Stimulated activated CD8-positive, alpha-beta memory T cell treated with anti-CD3 and anti-CD28 coated beads, Interleukin-7, amount 100 ng/mL, for 24 hours (primary cell): Measurements from ENCODE around the gene LRRFIP1.
"Not testable (repeated sequence)": the region's sequence is repeated elsewhere in the genome, so short reads cannot be mapped to it uniquely, and the experiment has no call there.

Source experiments
- DNase-seq: peaks from one replicate; pipeline ENCODE4 v3.0.0-alpha.2; 2020; ENCODE audit warnings: low read depth

The LRRFIP1 gene

DNA sequence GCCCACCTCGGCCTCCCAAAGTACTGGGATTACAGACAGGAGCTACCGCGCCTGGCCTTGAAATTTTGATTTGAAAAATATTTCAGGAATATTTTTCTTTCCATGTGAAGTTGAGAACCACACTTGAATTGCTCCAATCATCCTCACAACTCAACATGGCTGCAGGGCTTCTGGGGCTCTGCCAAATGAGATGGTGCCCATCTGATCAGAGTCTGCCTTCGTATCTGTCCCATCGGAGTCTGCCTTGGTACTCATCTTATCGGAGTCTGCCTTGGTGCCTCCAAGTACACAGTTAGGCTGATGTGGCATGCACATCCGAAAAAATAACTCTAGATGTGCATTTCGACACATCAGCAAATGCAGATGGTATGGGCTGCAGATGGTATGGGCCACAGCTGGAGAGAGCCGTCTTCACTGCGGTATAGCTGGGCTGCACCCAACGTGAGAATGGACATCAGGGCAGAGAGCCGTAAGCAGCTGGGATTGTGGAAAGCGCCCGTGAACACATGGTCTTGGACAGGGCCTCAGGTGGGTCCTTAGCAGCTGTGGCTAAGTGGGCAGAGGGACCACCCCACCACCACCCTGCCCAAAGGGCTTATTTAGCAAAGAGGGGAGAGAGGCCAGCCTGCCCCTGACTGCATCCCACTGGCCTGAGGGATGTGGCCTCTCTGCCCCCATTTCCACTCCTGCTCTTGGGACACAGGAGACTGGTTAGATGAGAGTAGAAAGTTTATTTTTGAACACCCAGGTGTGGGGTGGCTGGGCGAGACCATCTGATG, 119.1 kb downstream of the LRRFIP1 start:
- DNase-seq: no peak

DNA sequence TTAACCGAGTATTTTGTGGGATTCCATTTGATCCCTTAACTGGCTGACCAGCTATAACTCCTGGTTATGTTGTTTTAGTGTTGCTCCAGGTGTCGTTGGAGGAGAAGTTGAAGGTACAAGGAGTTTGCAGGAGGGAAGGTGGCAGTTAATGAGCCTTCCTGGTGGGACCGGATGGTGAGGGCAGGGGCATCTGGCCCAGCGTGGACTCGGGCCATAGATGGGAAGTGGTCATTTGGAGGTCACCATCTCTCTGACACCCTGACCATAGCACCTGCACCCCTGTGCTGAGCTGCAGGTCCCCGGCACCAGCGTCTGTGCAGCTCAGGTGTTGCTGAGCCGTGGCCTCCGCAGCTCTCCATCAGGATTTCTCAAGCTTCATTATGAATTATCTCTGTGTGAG, 119.8 kb downstream of the LRRFIP1 start:
- no peak for DNase-seq

- no peak for DNase-seq
These were observed 121.6 kb downstream of the LRRFIP1 start for GRCh38 chr2:237749002-237749401.

DNA sequence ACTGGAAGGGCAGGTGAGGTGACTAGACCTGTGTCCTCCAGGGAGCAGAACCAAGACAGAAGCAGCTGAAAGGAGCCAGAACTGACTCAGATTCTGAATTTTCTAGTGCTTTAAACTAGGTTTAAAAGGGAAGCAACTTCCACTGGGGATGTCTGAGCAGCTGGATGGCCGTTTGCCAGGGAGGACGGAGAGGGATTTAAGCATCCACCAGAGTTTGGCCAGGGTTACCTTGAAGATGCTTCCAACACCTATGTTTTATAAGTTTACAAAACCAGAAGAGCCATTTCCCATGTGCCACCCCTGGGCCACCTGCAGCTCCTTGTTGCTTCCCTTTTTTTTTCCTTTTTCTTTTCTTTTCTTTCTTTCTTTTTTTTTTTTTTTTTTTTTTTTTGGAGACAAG, 122.6 kb downstream of the LRRFIP1 start:
- no peak for DNase-seq

- not testable (repeated sequence) for DNase-seq
These were observed 123.1 kb downstream of the LRRFIP1 start for GRCh38 chr2:237750441-237750840.

GRCh38 chr2:237752761-237753165, 125.4 kb downstream of the LRRFIP1 start:
- DNase-seq: no peak

DNA sequence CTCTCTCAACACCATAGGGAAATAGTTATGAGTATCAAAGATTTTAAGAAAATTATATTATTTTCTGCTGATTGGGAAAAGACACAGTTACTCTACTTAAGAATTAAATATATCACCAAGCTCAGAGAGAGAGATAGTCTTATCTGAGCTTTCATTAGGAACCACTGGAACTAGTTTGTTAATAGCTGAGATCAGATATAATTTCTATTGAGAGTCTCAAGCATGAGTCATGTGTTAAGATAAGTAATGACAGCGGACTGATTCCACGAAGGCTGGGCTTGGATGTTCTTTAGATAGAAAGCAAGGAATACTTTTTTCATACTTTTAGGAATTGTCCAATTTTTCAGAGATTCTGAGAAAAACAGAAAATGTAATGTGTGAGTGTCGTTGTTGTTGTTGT, 126.8 kb downstream of the LRRFIP1 start:
- DNase-seq: no peak

DNA sequence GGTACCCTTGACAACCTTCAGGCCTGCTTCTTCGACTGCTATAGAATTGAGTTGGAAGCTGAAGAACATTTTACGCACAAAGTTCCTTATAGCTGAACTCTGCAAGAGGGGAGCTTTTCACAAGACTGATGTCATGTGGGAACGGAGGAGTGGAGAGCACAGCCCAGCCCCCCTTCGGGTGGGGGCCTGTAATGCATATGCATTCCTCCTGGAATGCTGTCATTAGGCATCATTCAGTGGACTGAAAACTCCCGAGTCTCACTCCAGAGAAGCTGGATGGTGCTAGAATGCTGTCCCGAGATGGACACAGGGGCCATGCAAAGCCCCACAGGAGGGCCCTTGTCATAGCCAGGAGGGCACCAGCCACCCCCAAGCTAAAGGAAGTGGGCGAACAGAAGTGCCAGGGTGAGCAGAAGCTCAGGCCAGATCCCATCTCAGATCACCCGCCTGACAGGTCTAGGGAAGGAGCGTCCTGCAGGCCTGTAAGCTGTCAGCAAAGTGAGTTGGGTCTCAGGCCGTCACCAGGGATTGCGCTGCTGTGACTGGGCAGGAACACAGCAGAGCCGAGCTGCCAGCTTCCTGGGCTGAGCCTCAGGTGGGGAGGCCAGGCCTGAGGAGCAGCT, 127.3 kb downstream of the LRRFIP1 start:
- DNase-seq: no peak

DNA sequence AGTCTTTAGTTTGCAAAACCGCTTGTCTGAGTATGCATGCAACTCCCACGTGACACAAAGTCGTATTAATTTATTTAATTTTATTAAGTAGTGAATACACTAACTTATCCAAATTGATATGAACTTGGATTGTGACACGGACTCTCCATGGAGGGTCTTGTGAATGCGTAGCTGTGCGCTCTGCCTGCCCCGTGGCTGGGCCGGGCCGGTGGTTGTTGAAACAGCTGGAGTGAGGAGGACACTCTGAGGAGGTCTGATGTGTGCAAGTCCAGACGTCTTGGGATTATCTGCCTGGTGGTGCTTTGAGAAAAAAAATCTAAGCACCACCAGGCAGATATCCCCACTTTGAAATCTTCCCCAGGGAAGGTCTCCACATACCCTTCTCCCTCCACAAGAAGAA, 130.2 kb downstream of the LRRFIP1 start:
- DNase-seq: no peak

DNA sequence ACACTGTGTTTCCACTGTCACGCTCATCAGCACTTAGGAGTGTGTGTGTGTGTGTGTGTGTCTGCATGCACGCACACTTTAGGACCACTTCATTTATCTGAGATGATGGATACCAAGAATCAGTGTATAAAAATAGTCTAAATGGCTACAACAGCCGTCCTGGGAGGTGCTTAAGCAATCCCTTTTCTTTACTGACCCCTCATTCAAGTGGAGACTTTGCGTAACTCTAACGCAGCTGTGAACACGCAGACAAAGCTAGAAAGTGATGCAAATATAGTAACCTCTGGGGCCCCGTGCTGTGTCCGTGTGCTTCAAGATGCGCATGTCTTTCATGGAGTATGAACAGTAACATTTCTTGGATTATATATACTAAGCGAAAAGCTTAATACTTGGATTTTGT, 130.8 kb downstream of the LRRFIP1 start:
- no peak for DNase-seq

GRCh38 chr2:237759176-237759575, 131.8 kb downstream of the LRRFIP1 start:
- no peak for DNase-seq

DNA sequence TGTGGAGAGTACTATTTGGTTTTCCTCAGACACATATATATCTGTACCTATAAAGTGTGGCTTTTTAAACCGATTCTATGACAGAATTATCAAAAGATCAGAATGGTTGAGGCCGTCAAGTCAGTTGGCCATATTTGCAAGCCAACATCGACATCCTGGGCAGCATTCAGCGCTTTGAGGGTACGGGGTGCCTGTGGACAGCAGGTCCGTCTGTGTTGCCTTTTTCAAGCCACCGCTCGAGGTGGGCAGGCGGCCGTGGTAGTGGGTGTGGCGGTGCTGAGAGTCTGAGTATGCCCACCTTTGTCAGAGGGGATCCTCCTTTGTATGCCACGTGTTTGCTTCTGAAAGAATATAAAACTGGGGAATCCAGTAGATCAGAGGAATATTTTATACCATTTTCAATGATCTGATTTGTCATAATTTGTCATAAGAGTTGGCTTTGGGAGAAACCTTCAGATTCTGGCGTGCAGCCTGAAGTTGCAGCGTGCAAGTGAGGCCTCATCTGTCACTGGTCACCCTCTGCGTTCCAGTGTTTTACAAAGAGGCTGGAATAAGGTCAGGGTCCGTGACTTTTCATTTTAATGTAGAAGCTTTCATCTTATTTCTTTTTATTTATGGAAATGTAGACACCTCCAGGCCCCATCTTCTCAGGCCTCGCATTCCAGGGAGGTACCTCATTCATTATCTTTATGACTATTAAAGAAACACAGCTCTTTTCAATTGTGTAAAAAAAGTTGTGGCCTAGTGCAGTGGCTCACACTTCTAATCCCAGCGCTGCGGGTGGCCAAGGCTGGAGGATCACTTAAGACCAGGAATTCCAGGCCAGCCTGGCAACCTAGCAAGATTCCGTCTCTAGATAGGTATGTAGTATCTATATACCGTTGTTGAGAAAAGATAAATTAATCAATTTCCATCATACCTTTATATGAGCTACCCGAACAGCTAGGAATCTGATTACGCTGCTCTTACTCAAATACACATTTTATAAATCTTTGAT, 133.4 kb downstream of the LRRFIP1 start:
- DNase-seq: no peak

GRCh38 chr2:237762291-237763182, 135.2 kb downstream of the LRRFIP1 start:
- DNase-seq: not testable (repeated sequence)

GRCh38 chr2:237763812-237764211, 136.4 kb downstream of the LRRFIP1 start:
- DNase-seq: no peak

- DNase-seq: not testable (repeated sequence)
These were observed 137.7 kb downstream of the LRRFIP1 start for GRCh38 chr2:237765122-237765521.

- no peak for DNase-seq
These were observed 138.5 kb downstream of the LRRFIP1 start for GRCh38 chr2:237765875-237766274.

DNA sequence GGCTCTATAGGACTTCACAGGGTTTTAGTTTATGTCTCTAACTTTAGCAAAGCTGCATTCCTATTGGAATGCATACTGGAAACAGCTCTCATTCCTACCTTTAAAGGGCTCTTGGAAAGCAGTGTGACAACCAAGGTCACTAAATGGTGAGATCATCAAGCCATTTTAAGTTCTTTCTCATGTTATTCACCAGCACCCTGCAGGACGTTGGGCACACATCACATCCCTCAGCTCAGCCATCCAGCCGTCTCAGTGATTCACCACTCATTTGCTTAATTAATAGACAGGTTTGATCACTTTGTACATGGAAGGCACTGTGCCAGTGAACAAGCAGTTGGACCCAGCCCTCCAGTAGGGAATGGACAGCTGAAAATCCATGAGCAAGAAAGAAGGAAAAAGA, 139.0 kb downstream of the LRRFIP1 start:
- no peak for DNase-seq

DNA sequence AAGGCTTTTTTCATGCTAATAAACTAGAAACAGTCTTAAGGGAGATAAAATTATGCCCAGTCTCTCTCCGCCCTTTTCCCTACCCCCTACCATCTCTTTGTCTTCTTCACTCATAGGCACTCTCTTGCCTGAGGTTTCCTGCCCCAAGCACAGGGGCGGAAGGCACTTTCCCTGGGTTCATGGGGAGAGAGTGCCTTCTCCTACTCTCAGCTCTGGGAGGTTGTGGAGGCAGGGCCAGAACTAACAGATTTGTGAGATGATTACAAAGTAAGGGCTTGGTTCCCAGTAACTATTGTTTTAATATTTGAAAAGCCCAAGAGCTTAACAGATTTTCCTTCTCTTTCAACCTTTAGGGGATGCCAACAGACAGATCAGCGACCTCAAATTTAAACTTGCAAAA, 145.1 kb downstream of the LRRFIP1 start:
- DNase-seq: no peak

GRCh38 chr2:237773826-237774225, 146.4 kb downstream of the LRRFIP1 start:
- no peak for DNase-seq

GRCh38 chr2:237774811-237775553, 147.6 kb downstream of the LRRFIP1 start:
- no peak for DNase-seq

DNA sequence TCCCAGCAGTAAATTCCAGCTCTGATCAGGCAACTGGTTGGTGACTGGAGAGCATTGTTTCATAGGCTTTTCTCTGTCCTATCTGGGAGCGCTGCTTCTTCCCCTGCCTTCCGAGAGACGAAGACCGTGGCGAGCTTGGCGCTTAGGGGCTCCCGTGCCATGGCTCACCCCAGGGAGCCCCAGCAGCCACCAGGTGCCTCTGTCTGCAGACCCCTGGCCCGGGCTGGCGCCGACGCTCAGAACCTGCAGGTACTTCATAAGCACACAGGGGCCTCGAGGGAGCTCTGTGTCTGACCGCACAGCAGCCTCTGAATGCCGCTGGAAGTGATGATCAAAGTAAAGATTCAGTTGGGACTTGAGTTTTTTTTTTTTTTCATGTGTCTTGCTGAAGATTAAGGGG, 152.1 kb downstream of the LRRFIP1 start:
- DNase-seq: no peak
